Epithelial cell of umbilical artery (primary cell): ENCODE data around the gene CDK10. TPM values are rescaled to one million over a fixed set of nuclear protein-coding genes. Genes with fewer than 3 reads are reported as not detected.

Experiments
- total RNA-seq: library from RNA; depleted of rRNA; stranded (reverse); fragments of >200 nt; gene quantifications from 2 replicates; pipeline ENCODE4 v1.2.3, GENCODE V29; 2014

Gene CDK10, protein sequence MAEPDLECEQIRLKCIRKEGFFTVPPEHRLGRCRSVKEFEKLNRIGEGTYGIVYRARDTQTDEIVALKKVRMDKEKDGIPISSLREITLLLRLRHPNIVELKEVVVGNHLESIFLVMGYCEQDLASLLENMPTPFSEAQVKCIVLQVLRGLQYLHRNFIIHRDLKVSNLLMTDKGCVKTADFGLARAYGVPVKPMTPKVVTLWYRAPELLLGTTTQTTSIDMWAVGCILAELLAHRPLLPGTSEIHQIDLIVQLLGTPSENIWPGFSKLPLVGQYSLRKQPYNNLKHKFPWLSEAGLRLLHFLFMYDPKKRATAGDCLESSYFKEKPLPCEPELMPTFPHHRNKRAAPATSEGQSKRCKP
- 44.2 and 57.1 TPM in 2 replicates for total RNA-seq

GRCh38 chr16:89686520-89687091, at the start of gene CDK10:
Gene CDK10, plus strand, starts transcription at chr16:89686689. Its CDS starts 22 bp downstream, at chr16:89686711.

GRCh38 chr16:89657442-89658220, 28.9 kb upstream of the CDK10 start, which contains the start of the genes CHMP1A and SPATA33:
Gene CHMP1A, minus strand, starts transcription at chr16:89657708. Its CDS starts 120 bp downstream, at chr16:89657588.
Gene SPATA33, plus strand, starts transcription at chr16:89657836. Its CDS starts 76 bp downstream, at chr16:89657912.

GRCh38 chr16:89701425-89702406, 15.2 kb downstream of the CDK10 start, which contains the start of gene SPATA2L:
Gene SPATA2L, minus strand, starts transcription at chr16:89701705. Its CDS starts 473 bp downstream, at chr16:89701232.

DNA sequence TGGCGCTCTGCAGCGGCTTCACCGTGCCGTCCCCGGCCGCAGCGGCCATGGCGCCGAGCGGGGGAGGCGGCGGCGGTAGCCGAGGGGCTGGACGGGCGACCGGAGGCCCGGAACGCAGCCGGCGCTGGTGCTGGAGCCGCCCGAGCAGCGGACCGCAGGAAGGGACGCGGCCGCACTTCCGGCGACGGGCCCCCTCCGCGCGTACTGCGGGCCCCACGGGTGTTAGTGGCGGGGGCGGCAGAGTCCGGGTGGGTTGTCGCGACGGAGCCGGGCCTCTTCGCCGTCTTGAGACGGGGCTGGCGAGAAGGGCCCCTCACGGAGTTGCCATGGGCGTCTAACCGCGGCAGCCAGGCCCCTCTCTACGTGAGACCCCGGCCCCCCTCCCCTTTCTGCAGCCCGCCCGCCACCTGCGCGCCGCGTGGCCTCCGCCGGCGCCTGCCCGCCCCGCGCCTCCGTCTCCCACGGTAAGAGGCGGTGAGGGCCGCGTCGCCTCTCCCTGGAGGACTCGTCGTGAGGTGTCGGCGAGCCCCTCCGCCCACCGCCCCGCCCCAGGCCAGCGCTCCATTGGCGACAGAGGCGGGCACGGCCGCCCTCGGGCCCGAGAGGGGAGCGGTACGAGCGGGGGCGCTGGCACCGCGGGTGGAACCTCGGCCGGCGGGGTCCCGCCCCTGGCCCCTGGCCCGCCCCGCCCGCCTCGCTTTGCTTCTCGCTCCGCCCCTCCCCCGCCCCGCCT, 34.5 kb downstream of the CDK10 start, which contains the start of the genes VPS9D1 and ZNF276:
TSS of gene VPS9D1 (minus strand) at position 86 of the 733 bp plus-strand sequence. CDS start at position 49, 37 bp downstream.
TSS of gene ZNF276 (plus strand) at position 725 of the 733 bp plus-strand sequence. CDS start 104 bp downstream, outside the sequence.

Other genes with a start within 250 kb of the CDK10 start
- 35.7 and 71.6 TPM in 2 replicates for gene ANKRD11, start 196.1 kb upstream of the CDK10 start, total RNA-seq
- gene SPG7, start 178.3 kb upstream of the CDK10 start, total RNA-seq, result 88.0 and 108 TPM in 2 replicates
- gene RPL13, start 126.0 kb upstream of the CDK10 start, total RNA-seq, result 2,820 and 4,525 TPM in 2 replicates
- gene CPNE7, start 110.9 kb upstream of the CDK10 start, total RNA-seq, result 3.2 and 9.7 TPM in 2 replicates
- gene DPEP1, start 73.0 kb upstream of the CDK10 start, total RNA-seq, result 0.61 TPM in 1 of 2 replicates, not detected in the other
- 102 and 114 TPM in 2 replicates for gene CHMP1A, start 29.0 kb upstream of the CDK10 start, total RNA-seq
- 1.9 and 3.5 TPM in 2 replicates for gene SPATA33, start 28.9 kb upstream of the CDK10 start, total RNA-seq
- 20.2 and 21.1 TPM in 2 replicates for gene SPATA2L, start 15.0 kb downstream of the CDK10 start, total RNA-seq
- 3.0 and 4.9 TPM in 2 replicates for gene VPS9D1, start 34.2 kb downstream of the CDK10 start, total RNA-seq
- gene ZNF276, start 34.8 kb downstream of the CDK10 start, total RNA-seq, result 22.4 and 26.3 TPM in 2 replicates
- gene FANCA, start 130.0 kb downstream of the CDK10 start, total RNA-seq, result 18.5 and 28.3 TPM in 2 replicates
- gene SPIRE2, start 141.8 kb downstream of the CDK10 start, total RNA-seq, result 0.32 and 0.91 TPM in 2 replicates
- 146 and 191 TPM in 2 replicates for gene TCF25, start 186.9 kb downstream of the CDK10 start, total RNA-seq
- 1.3 and 3.3 TPM in 2 replicates for gene MC1R, start 232.2 kb downstream of the CDK10 start, total RNA-seq
- gene TUBB3, start 236.7 kb downstream of the CDK10 start, total RNA-seq, result 96.8 and 319 TPM in 2 replicates